SW 1271 (cell line): ENCODE data around the gene YPEL2.
A peak's percentile ranks its signal among the peaks of the same experiment; 100 is the strongest.

ENCODE experiments used
- DNase-seq, 2 experiments: peaks; one replicate each; lab custom pipeline; 2025; lab: John Stamatoyannopoulos, UW

YPEL2 gene

GRCh38 chr17:59433586-59433985 lies 102.1 kb downstream of the YPEL2 start:
- DNase-seq: no peak

- no peak for DNase-seq
Observed at GRCh38 chr17:59434429-59434828, 103.0 kb downstream of the YPEL2 start.

- peak; percentile 12 to 55 for DNase-seq
Observed at GRCh38 chr17:59435238-59435637, 103.8 kb downstream of the YPEL2 start.

GRCh38 chr17:59436900-59437299 lies 105.4 kb downstream of the YPEL2 start:
- DNase-seq: no peak

- no peak for DNase-seq
Observed at GRCh38 chr17:59437791-59438281, 106.4 kb downstream of the YPEL2 start.

GRCh38 chr17:59439262-59439661 lies 107.8 kb downstream of the YPEL2 start:
- no peak for DNase-seq

GRCh38 chr17:59439741-59440211 lies 108.3 kb downstream of the YPEL2 start:
- no peak for DNase-seq

- peak; percentile 29 to 83 for DNase-seq
Observed at GRCh38 chr17:59440757-59441463, 109.5 kb downstream of the YPEL2 start.

- no peak for DNase-seq
Observed at GRCh38 chr17:59441464-59442096, 110.1 kb downstream of the YPEL2 start.

GRCh38 chr17:59443106-59443505 lies 111.7 kb downstream of the YPEL2 start:
- no peak for DNase-seq
